Measurements from ENCODE around the gene SMYD3. TPM values are rescaled to one million over a fixed set of nuclear protein-coding genes. Genes with fewer than 3 reads are reported as not detected.

SMYD3 gene
- total and polyA plus RNA-seq, 2 of the 13 experiments (the other 11 are each of a cell fraction or from before 2014, with no cell fraction given): 27.7 to 35.8 TPM

- no peak for FAIRE-seq
- no peak overlapping the region for H3K27ac ChIP-seq (ENCODE audit: extremely low read length, insufficient read depth, low read length)
- peaks cover 0 to 1% of the 10 kb centered on the region in 2 experiments; a peak in 1 of 5 replicates for H3K36me3 ChIP-seq (replicated peaks in 1 of 2; ENCODE audit: control insufficient read depth in 1 of 2, insufficient read depth in 2 of 2, low read length in 2 of 2)
- ChIA-PET CTCF (ENCODE audit: low intra/inter-chr PET ratio, low total read pairs) (no interaction called here), POLR2A (no interaction called here)
- 100% methylated on average over 1 of the region's 1 CpG for WGBS (ENCODE audit: low lambda C conversion rate)
- no peaks in the 10 kb centered on the region for H3K9me3 ChIP-seq (ENCODE audit: low read length)
- DNase-seq (ENCODE audit: low spot score): no peak
- ATAC-seq: no peak
- no peaks in the 10 kb centered on the region for H4K20me1 ChIP-seq (ENCODE audit: insufficient read depth, low read length)
- BruUV-seq (replicated peaks): no TSS peak
- no peaks in the 10 kb centered on the region for H3K79me2 ChIP-seq (ENCODE audit: insufficient read depth, low read length)
- TF ChIP-seq PHF8 (CRISPR knock-in tag; IDR thresholded peaks at IDR 0.05): no peak
- H3K27me3 ChIP-seq (ENCODE audit: control insufficient read depth in 1 of 2, insufficient read depth in 2 of 2, low read length in 2 of 2): no peaks in the 10 kb centered on the region
- no peak overlapping the region for H3K4me2 ChIP-seq (ENCODE audit: low read depth, low read length)
- no peak overlapping the region for H2AFZ ChIP-seq (ENCODE audit: low read length)
- intact Hi-C loops (cut with micrococcal nuclease; ENCODE audit: unreplicated experiment): no loop called here
- H3K4me3 ChIP-seq (replicated peaks in 1 of 3; ENCODE audit: insufficient read depth in 1 of 3, low read depth in 2 of 3, low read length in 3 of 3): no peak overlapping the region
- no peak overlapping the region for H3K9ac ChIP-seq (ENCODE audit: insufficient read depth, low read depth, low read length)
- in situ Hi-C loops (cut with HindIII; ENCODE audit: extremely low pct_ligation_motif_present, low pct_unique_long_range_greater_than_20kb): no loop called here
- no peaks in the 10 kb centered on the region for H3K4me1 ChIP-seq (ENCODE audit: insufficient read depth, low read length)
These were observed 372.3 kb downstream of the SMYD3 start for GRCh38 chr1:246134789-246135188.

DNA sequence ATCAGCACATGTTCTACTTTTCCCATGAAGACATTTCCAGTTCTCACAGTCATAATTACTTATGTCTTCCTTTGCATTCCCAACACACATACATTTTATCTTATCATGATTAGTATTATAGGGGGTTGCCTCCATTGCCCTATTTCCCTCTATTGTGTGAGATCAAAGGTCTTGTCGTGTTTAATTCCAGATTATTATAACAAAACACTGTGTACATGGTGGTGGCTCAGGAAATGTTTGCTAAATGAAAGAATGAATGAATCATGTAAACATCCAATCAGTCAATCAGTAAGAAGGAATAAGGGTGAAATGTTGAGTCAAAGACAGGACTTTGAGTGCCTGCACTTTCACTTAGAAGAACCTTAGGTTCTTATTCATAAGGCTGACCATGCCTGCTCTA, 376.0 kb downstream of the SMYD3 start:
- H3K27me3 ChIP-seq (ENCODE audit: control insufficient read depth in 1 of 2, insufficient read depth in 2 of 2, low read length in 2 of 2): no peaks in the 10 kb centered on the region
- H4K20me1 ChIP-seq (ENCODE audit: insufficient read depth, low read length): no peaks in the 10 kb centered on the region
- no peaks in the 10 kb centered on the region for H3K79me2 ChIP-seq (ENCODE audit: insufficient read depth, low read length)
- H3K36me3 ChIP-seq (replicated peaks in 1 of 2; ENCODE audit: control insufficient read depth in 1 of 2, insufficient read depth in 2 of 2, low read length in 2 of 2): peaks cover 0 to 1% of the 10 kb centered on the region in 2 experiments; a peak in 1 of 5 replicates
- ChIA-PET POLR2A (no interaction called here), CTCF (ENCODE audit: low intra/inter-chr PET ratio, low total read pairs) (no interaction called here)
- DNase-seq (ENCODE audit: low spot score) (no peak), FAIRE-seq (no peak), ATAC-seq (no peak)
- H3K9me3 ChIP-seq (ENCODE audit: low read length): no peaks in the 10 kb centered on the region
- WGBS (ENCODE audit: low lambda C conversion rate): 87% methylated on average over 1 of the region's 1 CpG
- H3K9ac ChIP-seq (ENCODE audit: insufficient read depth, low read depth, low read length): no peak overlapping the region
- in situ Hi-C loops (cut with HindIII; ENCODE audit: extremely low pct_ligation_motif_present, low pct_unique_long_range_greater_than_20kb): no loop called here
- intact Hi-C loops (cut with micrococcal nuclease; ENCODE audit: unreplicated experiment): no loop called here
- no TSS peak for BruUV-seq (replicated peaks)
- no peak overlapping the region for H3K4me2 ChIP-seq (ENCODE audit: low read depth, low read length)
- H3K4me3 ChIP-seq (replicated peaks in 1 of 3; ENCODE audit: insufficient read depth in 1 of 3, low read depth in 2 of 3, low read length in 3 of 3): no peak overlapping the region
- H3K27ac ChIP-seq (ENCODE audit: extremely low read length, insufficient read depth, low read length): no peak overlapping the region
- H3K4me1 ChIP-seq (ENCODE audit: insufficient read depth, low read length): no peaks in the 10 kb centered on the region
- H2AFZ ChIP-seq (ENCODE audit: low read length): no peak overlapping the region
- TF ChIP-seq ZNF160 (CRISPR knock-in tag; IDR thresholded peaks at IDR 0.05) (no peak), TMF1 (CRISPR knock-in tag; IDR thresholded peaks at IDR 0.05; ENCODE audit: low read depth) (no peak), NFE2L2 (IDR thresholded peaks at IDR 0.05; ENCODE audit: low read length) (no peak), TAF15 (IDR thresholded peaks at IDR 0.05; ENCODE audit: low read depth, low read length, poor library complexity, severe bottlenecking) (no peak), ZNF878 (CRISPR knock-in tag; IDR thresholded peaks at IDR 0.05) (no peak), TBX3 (IDR thresholded peaks at IDR 0.05; ENCODE audit: borderline replicate concordance) (no peak), ZNF180 (CRISPR knock-in tag; IDR thresholded peaks at IDR 0.05; ENCODE audit: borderline replicate concordance, low read depth) (no peak), ZNF777 (CRISPR knock-in tag; IDR thresholded peaks at IDR 0.05) (no peak), ZNF501 (CRISPR knock-in tag; IDR thresholded peaks at IDR 0.05) (no peak), ZSCAN12 (CRISPR knock-in tag; IDR thresholded peaks at IDR 0.05) (no peak), GFI1 (CRISPR knock-in tag; IDR thresholded peaks at IDR 0.05; ENCODE audit: borderline replicate concordance) (no peak), HOXA7 (CRISPR knock-in tag; IDR thresholded peaks at IDR 0.05) (no peak), GTF3A (CRISPR knock-in tag; conservative IDR thresholded peaks at IDR 0.05) (no peak), ZNF431 (CRISPR knock-in tag; IDR thresholded peaks at IDR 0.05; ENCODE audit: borderline replicate concordance, low read depth) (no peak), NFKBIZ (CRISPR knock-in tag; IDR thresholded peaks at IDR 0.05) (no peak), SUZ12 (IDR thresholded peaks at IDR 0.05; ENCODE audit: low read depth, low read length) (no peak), ZFAT (CRISPR knock-in tag; conservative IDR thresholded peaks at IDR 0.05) (no peak)
